CD4-positive, alpha-beta T cell treated with Interferon alpha-2 for 1 hour (primary cell): Measurements from ENCODE around the gene KPNA4.

Experiments used
- DNase-seq, 2 donors: peaks; one replicate each; pipeline ENCODE4 v3.0.0-alpha.2; 2020 to 2022

The KPNA4 gene

DNA sequence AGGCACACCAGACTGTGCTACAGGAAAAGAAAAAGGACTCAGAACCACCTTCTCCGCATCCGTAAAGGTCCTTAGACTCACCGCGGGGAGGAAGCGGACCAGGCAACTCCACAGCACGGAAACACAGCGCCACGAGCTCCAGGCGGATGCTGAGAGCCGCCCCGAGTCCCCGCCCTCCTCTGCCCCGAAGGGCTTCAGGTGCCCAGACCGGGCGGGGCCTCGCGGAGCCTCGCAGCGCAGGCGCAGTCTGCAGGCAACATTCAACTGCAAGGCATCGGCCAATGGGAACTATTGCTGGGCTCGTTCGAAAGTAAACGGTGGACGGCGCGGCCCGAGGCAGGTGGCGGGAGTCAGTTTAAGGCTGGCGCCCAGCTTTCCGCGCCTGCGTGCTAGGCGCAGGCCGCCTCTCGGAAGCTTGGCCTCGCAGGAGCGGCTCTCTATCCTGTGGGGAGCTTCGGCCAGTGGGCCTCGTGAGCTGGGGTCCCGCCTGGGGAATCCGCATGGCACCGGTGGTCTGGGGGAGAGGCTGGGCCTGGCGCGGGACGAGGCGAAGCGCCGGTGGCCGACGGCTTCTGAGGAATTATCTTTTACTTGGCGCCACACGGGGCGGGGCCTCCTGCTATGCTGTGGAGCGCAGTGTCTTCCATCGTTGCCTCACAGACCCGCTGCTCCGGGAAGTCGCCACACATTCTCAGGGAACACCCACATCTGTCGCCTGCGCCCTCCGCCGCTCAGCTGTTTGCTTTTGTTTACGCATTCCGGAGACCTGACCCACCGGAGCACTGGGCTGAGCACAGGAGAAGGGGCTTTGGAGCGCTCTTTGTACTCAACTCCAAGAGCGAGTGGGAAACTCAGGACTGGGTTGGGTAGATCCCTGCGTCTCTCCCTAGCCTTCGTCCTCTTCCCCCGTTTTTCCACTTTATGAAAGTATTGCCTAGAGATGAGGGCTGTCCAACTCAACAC, 115.5 kb downstream of the KPNA4 start, which contains the start of gene TRIM59:
Gene TRIM59 (minus strand): TSS at position 151 of the 963 bp plus-strand sequence. CDS start 10,603 bp downstream, outside the sequence.
- DNase-seq, result peak; percentile 98

DNA sequence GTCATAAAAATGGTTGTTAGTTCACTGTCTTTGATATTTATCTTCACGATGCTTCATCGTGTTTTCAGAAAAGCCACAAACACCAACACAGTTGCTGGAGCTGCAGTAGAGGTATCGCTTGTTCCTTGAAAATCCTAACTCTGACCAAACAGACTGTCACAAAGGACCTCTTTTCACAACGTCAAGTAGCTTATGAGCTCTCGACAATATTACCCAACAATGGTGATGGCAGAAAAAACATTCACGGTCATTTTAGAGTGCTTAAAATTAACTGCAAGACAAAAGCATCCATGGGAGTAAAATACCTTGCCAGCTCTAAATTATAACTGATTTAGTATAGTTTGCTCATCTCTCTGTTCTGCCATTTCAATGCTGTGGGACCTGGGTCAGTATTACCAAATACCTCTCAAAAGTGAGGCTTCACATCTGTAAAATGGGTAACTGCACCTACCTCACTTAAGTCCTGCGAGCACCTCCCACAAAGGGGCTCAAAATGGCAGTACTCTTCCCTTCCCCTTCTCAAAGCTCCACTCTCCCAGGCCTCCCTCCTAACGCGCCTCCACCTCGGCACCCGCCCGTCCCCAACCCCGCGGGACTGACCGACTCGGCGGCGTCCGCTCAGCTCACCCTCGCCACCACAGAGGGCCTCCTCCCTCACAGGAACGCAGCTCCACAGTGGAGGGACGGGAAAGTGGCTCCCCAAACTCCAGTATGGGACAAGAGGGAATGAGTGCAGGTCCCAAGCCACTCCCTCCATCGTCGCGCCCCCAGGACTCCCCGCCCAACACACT, 116.3 kb downstream of the KPNA4 start:
- peak in 1 of 2 donors; percentile 37 for DNase-seq

DNA sequence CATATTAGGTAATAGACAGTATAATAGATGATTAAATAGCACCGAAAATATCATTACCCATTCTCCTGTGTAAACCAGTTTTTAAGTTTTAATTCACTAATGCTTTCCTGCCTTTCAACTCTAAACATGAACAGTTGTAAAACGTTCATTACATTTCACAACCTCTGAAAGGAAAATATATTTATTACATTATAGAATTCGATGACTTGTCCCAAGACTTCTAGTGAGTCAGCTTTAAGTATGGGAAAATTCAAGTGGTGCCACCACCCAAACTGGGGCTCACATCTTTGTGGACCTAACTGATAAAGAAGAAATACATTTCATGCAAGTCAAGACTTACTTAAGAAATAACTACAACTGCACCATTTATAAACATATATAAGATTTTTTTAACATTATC, 117.8 kb downstream of the KPNA4 start:
- DNase-seq, result no peak

DNA sequence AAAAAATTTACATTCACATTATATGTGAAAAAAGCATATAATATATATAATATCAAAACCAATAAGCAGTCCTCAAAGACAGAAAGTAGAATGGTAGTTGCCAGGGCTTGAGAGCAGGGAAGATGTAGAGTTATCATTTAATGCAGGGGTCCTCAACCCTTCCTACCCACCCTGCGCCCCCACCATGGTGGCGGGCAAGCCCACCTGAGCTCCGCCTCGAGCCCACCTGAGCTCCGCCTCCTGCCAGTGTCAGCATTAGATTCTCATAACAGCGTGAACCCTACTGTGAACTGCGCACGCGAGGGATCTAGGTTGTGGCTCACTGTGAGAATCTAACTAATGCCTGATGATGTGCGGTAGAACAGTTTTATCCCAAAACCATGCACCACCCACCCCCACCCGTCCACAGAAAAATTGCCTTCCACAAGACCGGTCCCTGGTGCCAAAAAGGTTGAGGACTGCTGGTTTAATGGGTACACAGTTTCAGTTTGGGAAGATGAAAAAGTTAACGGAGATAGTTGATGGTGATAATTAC, 118.8 kb downstream of the KPNA4 start:
- no peak for DNase-seq

DNA sequence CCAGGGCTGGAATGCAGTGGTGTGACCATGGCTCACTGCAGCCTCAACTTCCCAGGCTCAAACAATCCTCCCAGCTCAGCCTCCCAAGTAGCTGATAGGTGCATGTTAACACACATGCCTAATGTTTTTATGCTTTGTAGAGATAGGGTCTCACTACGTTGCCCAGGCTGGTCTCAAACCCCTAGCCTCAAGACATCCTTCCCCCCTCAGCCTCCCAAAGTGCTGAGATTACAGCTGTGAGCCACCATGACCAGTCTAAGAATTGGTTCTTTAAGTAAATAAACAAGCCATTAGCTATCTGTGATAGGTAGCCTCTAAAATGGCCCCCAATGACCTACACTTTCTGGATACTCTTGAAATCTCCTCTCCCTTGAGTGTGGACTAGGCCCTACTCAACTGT, 119.5 kb downstream of the KPNA4 start:
- no peak for DNase-seq
